ENCODE results near the gene CARD8.

The CARD8 gene

DNA sequence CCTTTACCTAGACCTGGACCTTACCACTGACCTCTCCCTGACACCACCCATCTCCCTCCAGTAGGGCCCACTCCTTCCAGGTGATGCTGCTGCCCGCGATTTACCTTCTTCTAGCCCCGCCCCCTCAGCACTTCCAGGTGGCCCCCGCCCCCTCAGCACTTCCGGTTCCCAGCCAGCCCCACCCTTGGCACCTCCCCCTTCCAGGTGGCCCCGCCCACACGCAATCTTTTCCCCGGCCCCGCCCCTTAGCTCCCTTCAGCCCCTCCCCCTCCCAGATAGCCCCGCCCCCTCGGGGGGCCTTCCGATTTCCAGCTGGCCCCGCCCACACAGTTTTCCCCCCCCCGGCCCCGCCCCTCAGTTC, 86.2 kb downstream of the CARD8 start:
- peak; percentile 96 for DNase-seq

DNA sequence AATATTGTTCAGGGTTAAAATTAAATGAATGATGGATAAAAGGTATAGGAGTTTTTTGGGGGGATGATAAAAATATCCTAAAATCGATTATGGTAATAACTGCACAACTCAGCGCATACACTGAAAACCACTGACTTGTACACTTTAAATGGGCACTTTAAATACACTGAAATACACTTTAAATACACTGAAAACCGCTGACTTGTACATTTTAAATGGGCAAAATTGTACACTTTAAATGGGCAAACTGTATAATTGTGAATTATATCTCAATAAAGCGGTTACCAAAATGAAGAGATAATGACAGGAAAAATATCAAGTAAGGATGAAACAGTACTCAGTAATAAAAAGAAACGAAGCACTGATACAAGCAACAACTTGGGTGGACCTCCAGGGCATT, 87.0 kb downstream of the CARD8 start:
- no peak for DNase-seq

DNA sequence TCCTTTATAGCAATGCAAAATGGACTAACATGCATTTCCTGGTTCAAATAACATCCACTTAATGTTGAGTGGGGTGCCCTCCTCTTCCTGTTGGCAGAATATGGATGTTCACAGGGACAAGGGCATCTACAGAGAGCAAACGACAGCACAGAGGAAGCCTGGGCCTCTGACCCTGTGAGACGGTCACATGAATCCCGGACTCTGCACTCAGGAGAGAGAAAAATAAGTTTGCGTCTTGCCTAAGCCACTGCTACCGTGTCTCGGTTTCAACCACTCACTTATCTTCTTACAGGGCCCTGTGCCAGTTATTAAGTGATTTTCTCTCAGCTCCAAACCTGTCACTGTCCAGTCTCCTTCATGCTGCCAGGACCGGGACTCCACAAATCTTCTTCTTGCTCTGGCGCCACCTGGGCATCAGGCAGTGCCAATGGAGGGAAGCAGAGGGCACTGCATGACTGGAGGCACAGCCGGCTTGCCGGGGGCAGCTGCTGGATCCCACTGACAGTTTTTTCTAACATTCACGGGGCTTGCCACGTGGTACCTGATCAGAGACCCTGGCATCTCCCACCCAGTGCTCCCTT, 97.4 kb downstream of the CARD8 start:
- DNase-seq, result no peak

Data from activated CD8-positive, alpha-beta memory T cell treated with anti-CD3 and anti-CD28 coated beads for 24 hours (primary cell).